Ramos (cell line): ENCODE measurements around the gene HOXB1.
"Not testable (repeated sequence)": the region's sequence is repeated elsewhere in the genome, so short reads cannot be mapped to it uniquely, and the experiment has no call there.

Experiments
- in situ Hi-C: fragments of 300-500 bp; cut with MboI; formaldehyde crosslinking; loops from one replicate; pipeline ENCODE4 v1.14.3; 2022; ENCODE audit warnings: low sequenced_read_pairs; ENCODE audit not compliant: unreplicated experiment

Gene HOXB1

GRCh38 chr17:48500435-48501426 lies 30.1 kb downstream of the HOXB1 start:
- in situ Hi-C loops, result no loop called here

- in situ Hi-C loops, result no loop called here
Measured at GRCh38 chr17:48499735-48500434, 30.9 kb downstream of the HOXB1 start.

- in situ Hi-C loops, result no loop called here
Measured at GRCh38 chr17:48499248-48499647, 31.6 kb downstream of the HOXB1 start.

- in situ Hi-C loops, result no loop called here
Measured at GRCh38 chr17:48498164-48498850, 32.5 kb downstream of the HOXB1 start.

- in situ Hi-C loops, result no loop called here
Measured at GRCh38 chr17:48497103-48497502, 33.7 kb downstream of the HOXB1 start.

- in situ Hi-C loops, result no loop called here
Measured at GRCh38 chr17:48494335-48494734, 36.5 kb downstream of the HOXB1 start.

- in situ Hi-C loops, result no loop called here
Measured at GRCh38 chr17:48492401-48493298, 38.2 kb downstream of the HOXB1 start.

- in situ Hi-C loops, result no loop called here
Measured at GRCh38 chr17:48491527-48492273, 39.1 kb downstream of the HOXB1 start.

GRCh38 chr17:48490451-48490892 lies 40.3 kb downstream of the HOXB1 start:
- in situ Hi-C loops, result no loop called here

- in situ Hi-C loops, result no loop called here
Measured at GRCh38 chr17:48489781-48490180, 41.0 kb downstream of the HOXB1 start.

- in situ Hi-C loops, result no loop called here
Measured at GRCh38 chr17:48488548-48489106, 42.2 kb downstream of the HOXB1 start.

GRCh38 chr17:48487221-48487620 lies 43.6 kb downstream of the HOXB1 start:
- in situ Hi-C loops, result no loop called here

GRCh38 chr17:48486557-48486956 lies 44.3 kb downstream of the HOXB1 start:
- in situ Hi-C loops, result no loop called here

- in situ Hi-C loops, result no loop called here
Measured at GRCh38 chr17:48484850-48485249, 46.0 kb downstream of the HOXB1 start.

- in situ Hi-C loops, result no loop called here
Measured at GRCh38 chr17:48484256-48484655, 46.6 kb downstream of the HOXB1 start.

- in situ Hi-C loops, result no loop called here
Measured at GRCh38 chr17:48483471-48484131, 47.2 kb downstream of the HOXB1 start.

GRCh38 chr17:48483004-48483403 lies 47.8 kb downstream of the HOXB1 start:
- in situ Hi-C loops, result no loop called here

- in situ Hi-C loops, result not testable (repeated sequence)
Measured at GRCh38 chr17:48482301-48482700, 48.5 kb downstream of the HOXB1 start.
